Fibroblast of lung (primary cell): Measurements from ENCODE around the gene SMCO1. TPM values are rescaled to one million over a fixed set of nuclear protein-coding genes. Genes with fewer than 3 reads are reported as not detected.

Experiments
- DNase-seq, 2 donors: peaks; one replicate each; pipeline versions ENCODE4 v3.0.0 to v3.0.0-alpha.2; 2010; ENCODE audit warnings: low read depth in 2 of 2
- H2AFZ ChIP-seq: 2 replicates; pipeline ENCODE4 v1.5.1; 2012; ENCODE audit warnings: low read length, control low read depth, inconsistent platforms
- H3K27ac ChIP-seq: 2 replicates; pipeline ENCODE4 v1.5.1; 2011; ENCODE audit warnings: low read length, control low read depth; ENCODE audit not compliant: insufficient read depth
- H3K27me3 ChIP-seq: 2 replicates; pipeline ENCODE4 v1.5.1; 2011; ENCODE audit warnings: mild to moderate bottlenecking, low read length; ENCODE audit not compliant: control insufficient read depth, insufficient read depth
- H3K36me3 ChIP-seq: 2 replicates; pipeline ENCODE4 v1.5.1; 2011; ENCODE audit warnings: low read length; ENCODE audit not compliant: control insufficient read depth, insufficient read depth
- H3K4me1 ChIP-seq: 2 replicates; pipeline ENCODE4 v1.5.1; 2011; ENCODE audit warnings: low read length; ENCODE audit not compliant: control insufficient read depth, insufficient read depth; ENCODE audit errors: extremely low read depth
- H3K4me2 ChIP-seq: 2 replicates; pipeline ENCODE4 v1.5.1; 2011; ENCODE audit warnings: low read length, control low read depth; ENCODE audit not compliant: insufficient read depth; ENCODE audit errors: extremely low read depth
- H3K4me3 ChIP-seq, 4 experiments: fragments of 200-600 bp in 1 of 4; sonication (generic) in 1 of 4; replicated peaks in 1 of 4; 2 replicates each; pipeline ENCODE4 v1.5.1; 2011 to 2016; ENCODE audit warnings: low read length in 4 of 4, low read depth in 3 of 4, mild to moderate bottlenecking in 3 of 4, control low read depth in 2 of 4, inconsistent platforms in 1 of 4, mixed read lengths in 1 of 4; ENCODE audit not compliant: insufficient read depth in 1 of 4; ENCODE audit errors: control extremely low read depth in 1 of 4
- H3K79me2 ChIP-seq: 2 replicates; pipeline ENCODE4 v1.5.1; 2012; ENCODE audit warnings: mild to moderate bottlenecking, low read length, inconsistent platforms; ENCODE audit not compliant: control insufficient read depth, insufficient read depth
- H3K9ac ChIP-seq: 2 replicates; pipeline ENCODE4 v1.5.1; 2011; ENCODE audit warnings: mild to moderate bottlenecking, low read length, control low read depth; ENCODE audit not compliant: insufficient read depth
- H3K9me3 ChIP-seq: 2 replicates; pipeline ENCODE4 v1.5.1; 2012; ENCODE audit warnings: low read depth, low read length; ENCODE audit not compliant: control insufficient read depth, insufficient read depth
- H4K20me1 ChIP-seq: 2 replicates; pipeline ENCODE4 v1.5.1; 2011; ENCODE audit warnings: low read length; ENCODE audit not compliant: control insufficient read depth, insufficient read depth; ENCODE audit errors: extremely low read depth
- CTCF ChIP-seq, 2 donors: IDR thresholded peaks in 1 of 2; conservative IDR thresholded peaks in 1 of 2; 1 replicate in 1 of 2; 2 replicates in 1 of 2; pipeline ENCODE4 v1.5.1; 2011 to 2012; ENCODE audit warnings: low read length in 2 of 2, control low read depth in 1 of 2, inconsistent platforms in 1 of 2, low read depth in 1 of 2, mild to moderate bottlenecking in 1 of 2
- EZH2 ChIP-seq: IDR thresholded peaks from 2 replicates; pipeline ENCODE4 v1.5.1; 2012; ENCODE audit warnings: low read length, control low read depth, mild to moderate bottlenecking; ENCODE audit errors: missing control alignments
- polyA plus RNA-seq, 2 donors: library from polyadenylated mRNA; depleted of rRNA in 1 of 2; stranded (reverse) in 1 of 2; unstranded in 1 of 2; fragments of >200 nt; gene quantifications; 2 replicates each; pipeline ENCODE4 v1.2.1, GENCODE V29; 2011 to 2012; ENCODE audit warnings: missing spikeins in 1 of 2
- total RNA-seq: library from RNA; depleted of rRNA; stranded (reverse); fragments of >200 nt; gene quantifications from 2 replicates; pipeline ENCODE4 v1.2.1, GENCODE V29; 2014

SMCO1 gene
- total and polyA plus RNA-seq, 2 donors (not counting 1 experiment from before 2014, with no cell fraction given): not detected

- H3K4me1 ChIP-seq: peaks cover 8% of the 10 kb centered on the region
- no peaks in the 10 kb centered on the region for H3K27me3 ChIP-seq
- no peaks in the 10 kb centered on the region for H3K9me3 ChIP-seq
- H2AFZ ChIP-seq: no peak overlapping the region
- no peak overlapping the region for H3K27ac ChIP-seq
- H4K20me1 ChIP-seq: no peaks in the 10 kb centered on the region
- no peak overlapping the region for H3K9ac ChIP-seq
- H3K36me3 ChIP-seq: no peaks in the 10 kb centered on the region
- H3K4me2 ChIP-seq: no peak overlapping the region
- no peak for DNase-seq
- TF ChIP-seq EZH2 (no peak), CTCF (conservative IDR thresholded peaks at IDR 0.05 in 1 of 2, IDR thresholded peaks at IDR 0.05 in 1 of 2; ENCODE audit: low read depth in 1 of 2, low read length in 2 of 2) (no peak)
- no peaks in the 10 kb centered on the region for H3K79me2 ChIP-seq
- no peak overlapping the region for H3K4me3 ChIP-seq
These were observed 16.3 kb upstream of the SMCO1 start for GRCh38 chr3:196531418-196531817.

GRCh38 chr3:196528639-196529233 is 13.6 kb upstream of the SMCO1 start:
- Histone ChIP-seq H3K4me1 (peaks cover 8% of the 10 kb centered on the region), H3K9me3 (no peaks in the 10 kb centered on the region), H3K27ac (peak overlapping the region; percentile 38), H3K4me2 (peak overlapping the region; percentile 90), H3K79me2 (no peaks in the 10 kb centered on the region), H3K4me3 (peak overlapping the region; percentile 43 to 52 (median 49)), H3K27me3 (no peaks in the 10 kb centered on the region), H2AFZ (peak overlapping the region; percentile 98), H3K9ac (peak overlapping the region; percentile 53), H4K20me1 (no peaks in the 10 kb centered on the region), H3K36me3 (no peaks in the 10 kb centered on the region)
- peak; percentile 59 to 64 for DNase-seq
- peak; percentile 29 to 64 for TF ChIP-seq CTCF (conservative IDR thresholded peaks at IDR 0.05 in 1 of 2, IDR thresholded peaks at IDR 0.05 in 1 of 2; ENCODE audit: low read depth in 1 of 2, low read length in 2 of 2)
- no peak for TF ChIP-seq EZH2

GRCh38 chr3:196525141-196525540 is 10.0 kb upstream of the SMCO1 start:
- TF ChIP-seq CTCF (conservative IDR thresholded peaks at IDR 0.05 in 1 of 2, IDR thresholded peaks at IDR 0.05 in 1 of 2; ENCODE audit: low read depth in 1 of 2, low read length in 2 of 2) (no peak), EZH2 (no peak)
- H3K4me3 ChIP-seq: no peak overlapping the region
- no peak for DNase-seq
- H3K4me2 ChIP-seq: no peak overlapping the region
- no peaks in the 10 kb centered on the region for H3K9me3 ChIP-seq
- H3K79me2 ChIP-seq: no peaks in the 10 kb centered on the region
- H3K9ac ChIP-seq: no peak overlapping the region
- peaks cover 8% of the 10 kb centered on the region for H3K4me1 ChIP-seq
- H4K20me1 ChIP-seq: no peaks in the 10 kb centered on the region
- H3K27me3 ChIP-seq: no peaks in the 10 kb centered on the region
- H3K36me3 ChIP-seq: no peaks in the 10 kb centered on the region
- H2AFZ ChIP-seq: no peak overlapping the region
- no peak overlapping the region for H3K27ac ChIP-seq
